Measurements from ENCODE around the gene TANGO2.

Gene TANGO2

DNA sequence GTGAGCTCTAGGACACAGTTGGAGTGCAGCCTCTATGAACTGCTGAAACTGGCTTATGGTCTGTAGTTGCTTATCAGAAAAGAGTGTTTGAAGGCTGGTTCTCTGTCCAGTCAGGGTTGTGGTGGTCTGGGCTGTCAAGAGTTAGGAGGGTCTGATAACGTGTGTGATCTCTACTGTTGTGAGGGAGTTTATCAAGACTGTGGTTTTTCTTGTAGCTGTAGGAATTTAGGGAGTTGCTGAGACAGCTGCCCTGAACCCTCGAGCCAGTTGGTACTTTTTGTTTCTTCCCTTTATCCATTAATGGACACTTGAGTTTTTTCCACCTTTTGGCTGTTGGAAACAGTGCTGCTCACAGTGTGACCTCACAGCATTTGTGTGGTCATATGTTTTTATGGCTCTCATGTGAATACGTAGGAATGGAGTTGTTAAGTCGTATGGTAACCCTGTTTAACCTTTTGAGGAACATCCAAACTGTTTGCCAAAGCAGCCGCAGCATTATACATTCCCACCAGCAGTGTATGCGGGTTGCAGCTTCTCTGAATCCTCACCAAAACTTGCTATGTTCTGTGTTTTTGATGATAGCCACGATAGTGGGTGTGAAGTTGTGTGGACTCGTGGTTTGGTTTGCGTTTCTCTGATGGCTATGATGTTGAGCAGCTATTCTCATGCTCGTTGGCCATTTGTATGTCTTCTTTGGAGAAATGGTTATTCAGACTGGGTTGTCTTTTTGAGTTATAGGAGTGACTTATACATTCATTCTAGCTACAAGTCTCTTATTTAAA, 38.3 kb downstream of the TANGO2 start:
- H3K9me3 ChIP-seq (ENCODE audit: control insufficient read depth, low read length) = no peaks in the 10 kb centered on the region
- no peak overlapping the region for H3K9ac ChIP-seq (ENCODE audit: low read length)
- no peak for DNase-seq (ENCODE audit: low read depth)
- no peaks in the 10 kb centered on the region for H3K4me1 ChIP-seq (ENCODE audit: control insufficient read depth, insufficient read depth, low read length)
- peaks cover 84% of the 10 kb centered on the region for H3K36me3 ChIP-seq (ENCODE audit: control insufficient read depth, insufficient read depth, low read length, severe bottlenecking)
- no peak overlapping the region for H3K4me3 ChIP-seq (ENCODE audit: low read length)
- no peaks in the 10 kb centered on the region for H3K27me3 ChIP-seq (replicated peaks; ENCODE audit: control insufficient read depth, insufficient read depth, low read length)

DNA sequence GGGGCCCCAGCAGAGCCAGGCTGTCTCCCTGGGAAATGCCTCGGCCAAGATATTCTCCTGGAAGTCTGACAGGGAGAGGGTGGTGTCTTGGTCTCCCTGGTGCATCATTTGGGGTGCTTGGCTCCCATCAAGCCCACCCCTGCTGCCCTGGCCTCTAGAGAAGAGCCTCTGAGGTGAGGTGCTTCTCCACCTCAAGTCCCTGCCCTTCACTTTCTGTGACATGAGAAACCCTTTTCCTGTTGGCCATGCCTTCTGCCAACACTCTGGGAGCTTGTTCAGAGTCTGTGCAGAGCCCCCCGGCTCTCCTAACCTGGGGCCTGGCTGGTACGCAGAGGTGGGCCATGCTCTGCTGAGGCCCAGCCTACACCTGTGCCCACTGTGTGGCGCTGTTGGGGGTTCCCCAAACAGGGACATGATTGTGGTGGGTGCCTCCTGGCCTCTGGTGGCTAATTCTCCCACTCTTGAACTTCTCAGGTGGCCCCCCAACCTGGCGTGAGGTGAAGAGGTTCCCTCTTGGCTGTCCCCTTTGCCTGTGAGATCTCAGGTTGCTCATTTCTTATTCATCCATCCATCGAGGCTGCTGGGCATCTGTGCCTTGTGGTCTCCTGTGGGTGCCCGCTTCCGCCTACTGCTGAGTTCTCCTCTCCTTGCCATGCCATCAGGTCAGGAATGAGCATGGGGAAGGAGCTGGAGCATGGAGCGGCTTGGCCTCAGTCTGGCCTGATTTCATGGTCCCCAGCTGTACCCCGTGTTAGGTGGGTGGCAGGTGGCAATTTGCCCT, 40.0 kb downstream of the TANGO2 start:
- Histone ChIP-seq H3K4me3 (ENCODE audit: low read length) (no peak overlapping the region), H3K4me1 (ENCODE audit: control insufficient read depth, insufficient read depth, low read length) (no peaks in the 10 kb centered on the region), H3K36me3 (ENCODE audit: control insufficient read depth, insufficient read depth, low read length, severe bottlenecking) (peaks cover 79% of the 10 kb centered on the region), H3K9ac (ENCODE audit: low read length) (no peak overlapping the region), H3K27me3 (replicated peaks; ENCODE audit: control insufficient read depth, insufficient read depth, low read length) (no peaks in the 10 kb centered on the region), H3K9me3 (ENCODE audit: control insufficient read depth, low read length) (no peaks in the 10 kb centered on the region)
- no peak for DNase-seq (ENCODE audit: low read depth)

DNA sequence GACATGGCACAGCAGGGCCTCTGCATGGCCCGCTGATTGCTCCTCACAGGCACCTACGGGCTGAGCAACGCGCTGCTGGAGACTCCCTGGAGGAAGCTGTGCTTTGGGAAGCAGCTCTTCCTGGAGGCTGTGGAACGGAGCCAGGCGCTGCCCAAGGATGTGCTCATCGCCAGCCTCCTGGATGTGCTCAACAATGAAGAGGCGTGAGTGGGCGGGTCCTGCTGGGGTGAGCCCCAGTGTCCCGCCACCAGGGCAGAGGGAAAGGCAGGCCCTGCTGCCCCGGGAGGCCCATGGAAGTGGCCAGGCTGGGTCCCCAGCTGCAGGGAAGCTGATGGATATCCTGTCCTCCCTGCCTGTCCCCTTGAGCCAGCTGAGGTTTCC, 40.6 kb downstream of the TANGO2 start:
- no peak overlapping the region for H3K9ac ChIP-seq (ENCODE audit: low read length)
- DNase-seq (ENCODE audit: low read depth) = no peak
- H3K4me1 ChIP-seq (ENCODE audit: control insufficient read depth, insufficient read depth, low read length) = no peaks in the 10 kb centered on the region

DNA sequence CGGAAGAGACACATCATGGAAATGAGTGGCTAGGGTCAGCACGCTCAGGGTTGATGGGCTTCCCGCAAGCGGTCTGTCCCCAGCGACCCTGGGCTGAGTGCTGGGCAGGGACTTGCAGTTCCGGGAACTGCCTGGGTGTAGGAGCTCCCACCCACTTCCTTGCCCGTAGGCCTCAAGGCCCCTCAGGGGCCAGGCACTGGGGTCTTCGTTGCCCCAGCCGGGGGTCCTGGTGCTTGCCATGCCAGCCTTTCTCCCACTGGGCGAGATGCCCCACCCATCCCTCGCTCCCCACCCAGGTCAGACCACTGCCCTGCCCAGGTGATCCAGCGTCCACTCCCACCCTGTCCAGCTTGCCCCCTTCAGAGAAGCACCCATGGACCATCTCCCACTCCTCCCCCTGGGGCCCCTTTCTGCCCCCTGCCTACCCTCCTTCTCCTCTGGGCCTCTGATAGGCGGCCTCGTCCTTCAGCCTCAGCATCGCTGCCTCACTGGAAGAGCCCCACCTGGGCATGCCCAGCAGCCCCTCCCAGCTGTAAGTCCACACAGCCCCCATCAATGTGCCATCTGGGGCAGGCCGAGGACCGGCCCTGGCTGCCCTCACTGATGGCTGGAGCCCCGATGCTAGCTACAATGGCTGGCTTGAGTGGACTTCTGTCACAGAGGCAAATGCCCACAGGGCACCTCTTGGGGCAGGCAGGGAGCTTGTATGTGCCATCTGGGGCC, 41.3 kb downstream of the TANGO2 start:
- no peaks in the 10 kb centered on the region for H3K27me3 ChIP-seq (replicated peaks; ENCODE audit: control insufficient read depth, insufficient read depth, low read length)
- no peak for DNase-seq (ENCODE audit: low read depth)
- no peaks in the 10 kb centered on the region for H3K9me3 ChIP-seq (ENCODE audit: control insufficient read depth, low read length)
- H3K4me3 ChIP-seq (ENCODE audit: low read length) = no peak overlapping the region
- no peak overlapping the region for H3K9ac ChIP-seq (ENCODE audit: low read length)
- no peaks in the 10 kb centered on the region for H3K4me1 ChIP-seq (ENCODE audit: control insufficient read depth, insufficient read depth, low read length)
- H3K36me3 ChIP-seq (ENCODE audit: control insufficient read depth, insufficient read depth, low read length, severe bottlenecking) = peaks cover 66% of the 10 kb centered on the region

More for the DNA sequence above, 40.6 kb downstream of the TANGO2 start:
- Histone ChIP-seq H3K36me3 (ENCODE audit: control insufficient read depth, insufficient read depth, low read length, severe bottlenecking) (peaks cover 74% of the 10 kb centered on the region), H3K27me3 (replicated peaks; ENCODE audit: control insufficient read depth, insufficient read depth, low read length) (no peaks in the 10 kb centered on the region), H3K9me3 (ENCODE audit: control insufficient read depth, low read length) (no peaks in the 10 kb centered on the region), H3K4me3 (ENCODE audit: low read length) (no peak overlapping the region)

DNA sequence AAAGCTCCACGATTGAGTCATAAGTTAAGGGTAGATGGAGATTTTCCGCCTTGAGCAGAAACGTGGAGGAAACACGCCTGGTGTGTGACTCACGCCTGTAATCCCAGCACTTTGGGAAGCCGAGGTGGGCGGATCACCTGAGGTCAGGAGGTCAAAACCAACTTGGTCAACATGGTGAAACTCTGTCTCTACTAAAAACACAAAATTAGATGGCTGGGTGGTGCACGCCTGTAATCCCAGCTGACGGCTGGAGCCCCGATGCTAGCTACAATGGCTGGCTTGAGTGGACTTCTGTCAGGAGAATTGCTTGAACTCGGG, 41.8 kb downstream of the TANGO2 start:
- no peak for DNase-seq (ENCODE audit: low read depth)
- H3K27me3 ChIP-seq (replicated peaks; ENCODE audit: control insufficient read depth, insufficient read depth, low read length) = no peaks in the 10 kb centered on the region
- no peaks in the 10 kb centered on the region for H3K4me1 ChIP-seq (ENCODE audit: control insufficient read depth, insufficient read depth, low read length)
- no peak overlapping the region for H3K4me3 ChIP-seq (ENCODE audit: low read length)
- no peak overlapping the region for H3K9ac ChIP-seq (ENCODE audit: low read length)
- H3K36me3 ChIP-seq (ENCODE audit: control insufficient read depth, insufficient read depth, low read length, severe bottlenecking) = peaks cover 62% of the 10 kb centered on the region
- H3K9me3 ChIP-seq (ENCODE audit: control insufficient read depth, low read length) = no peaks in the 10 kb centered on the region

DNA sequence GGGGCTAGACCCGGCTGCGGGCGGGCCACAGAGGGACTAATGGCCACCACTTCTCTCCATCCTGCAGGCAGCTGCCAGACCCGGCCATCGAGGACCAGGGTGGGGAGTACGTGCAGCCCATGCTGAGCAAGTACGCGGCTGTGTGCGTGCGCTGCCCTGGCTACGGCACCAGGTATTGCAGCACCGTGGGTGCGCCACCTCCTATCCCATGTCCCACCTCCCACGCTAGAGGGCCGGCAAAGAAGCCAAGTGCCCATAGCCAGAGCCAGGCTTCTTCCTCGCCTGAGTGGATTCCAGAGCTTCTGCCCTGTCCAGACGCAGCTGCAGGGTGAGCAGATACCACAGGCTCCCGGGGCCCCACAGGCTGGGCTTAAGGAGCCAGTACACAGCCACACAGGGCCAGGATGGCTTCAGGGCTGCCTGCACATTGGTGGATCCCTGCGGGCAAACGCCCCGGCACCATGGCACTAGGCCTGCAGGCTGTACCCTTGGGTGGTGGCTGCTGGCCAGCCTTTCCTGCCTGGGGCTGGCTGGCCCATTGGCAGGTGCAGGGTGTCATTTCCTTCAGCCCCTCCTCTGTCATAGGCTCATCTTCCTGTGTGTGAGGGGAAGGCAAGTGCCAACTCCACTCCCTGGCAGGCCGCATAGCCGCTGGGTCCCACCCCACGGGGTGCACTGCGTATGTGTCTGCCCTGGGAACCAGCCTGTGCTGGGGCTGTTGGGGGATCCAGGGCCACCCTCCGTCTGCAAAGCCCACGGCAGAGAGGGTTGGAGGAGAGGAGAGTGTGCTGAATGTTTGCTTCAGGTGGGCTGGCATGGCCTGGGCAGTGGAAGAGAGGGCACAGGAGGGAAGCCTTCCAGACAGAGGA, 42.6 kb downstream of the TANGO2 start:
- Histone ChIP-seq H3K4me1 (ENCODE audit: control insufficient read depth, insufficient read depth, low read length) (no peaks in the 10 kb centered on the region), H3K27me3 (replicated peaks; ENCODE audit: control insufficient read depth, insufficient read depth, low read length) (no peaks in the 10 kb centered on the region), H3K4me3 (ENCODE audit: low read length) (no peak overlapping the region), H3K9me3 (ENCODE audit: control insufficient read depth, low read length) (no peaks in the 10 kb centered on the region), H3K9ac (ENCODE audit: low read length) (no peak overlapping the region), H3K36me3 (ENCODE audit: control insufficient read depth, insufficient read depth, low read length, severe bottlenecking) (peaks cover 54% of the 10 kb centered on the region)
- DNase-seq (ENCODE audit: low read depth) = no peak

DNA sequence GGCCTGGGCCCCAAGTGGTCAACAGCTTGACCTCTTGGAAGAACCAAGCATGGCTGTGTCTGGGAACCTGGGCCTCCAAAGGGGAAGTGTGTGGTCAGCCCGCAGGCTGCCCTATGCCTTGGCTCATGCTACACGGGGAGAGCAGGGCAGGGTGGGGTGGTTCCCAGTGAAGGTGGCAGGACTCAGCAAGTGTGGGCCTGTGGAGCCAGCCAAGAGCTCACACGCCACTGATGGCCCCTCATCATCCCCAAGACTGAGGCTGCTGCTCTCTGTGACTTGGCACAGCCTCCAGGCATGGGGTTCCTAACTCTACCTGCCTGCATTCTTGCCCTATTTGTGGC, 43.2 kb downstream of the TANGO2 start:
- Histone ChIP-seq H3K9ac (ENCODE audit: low read length) (no peak overlapping the region), H3K36me3 (ENCODE audit: control insufficient read depth, insufficient read depth, low read length, severe bottlenecking) (peaks cover 48% of the 10 kb centered on the region), H3K27me3 (replicated peaks; ENCODE audit: control insufficient read depth, insufficient read depth, low read length) (no peaks in the 10 kb centered on the region), H3K9me3 (ENCODE audit: control insufficient read depth, low read length) (no peaks in the 10 kb centered on the region), H3K4me1 (ENCODE audit: control insufficient read depth, insufficient read depth, low read length) (no peaks in the 10 kb centered on the region), H3K4me3 (ENCODE audit: low read length) (no peak overlapping the region)
- no peak for DNase-seq (ENCODE audit: low read depth)

DNA sequence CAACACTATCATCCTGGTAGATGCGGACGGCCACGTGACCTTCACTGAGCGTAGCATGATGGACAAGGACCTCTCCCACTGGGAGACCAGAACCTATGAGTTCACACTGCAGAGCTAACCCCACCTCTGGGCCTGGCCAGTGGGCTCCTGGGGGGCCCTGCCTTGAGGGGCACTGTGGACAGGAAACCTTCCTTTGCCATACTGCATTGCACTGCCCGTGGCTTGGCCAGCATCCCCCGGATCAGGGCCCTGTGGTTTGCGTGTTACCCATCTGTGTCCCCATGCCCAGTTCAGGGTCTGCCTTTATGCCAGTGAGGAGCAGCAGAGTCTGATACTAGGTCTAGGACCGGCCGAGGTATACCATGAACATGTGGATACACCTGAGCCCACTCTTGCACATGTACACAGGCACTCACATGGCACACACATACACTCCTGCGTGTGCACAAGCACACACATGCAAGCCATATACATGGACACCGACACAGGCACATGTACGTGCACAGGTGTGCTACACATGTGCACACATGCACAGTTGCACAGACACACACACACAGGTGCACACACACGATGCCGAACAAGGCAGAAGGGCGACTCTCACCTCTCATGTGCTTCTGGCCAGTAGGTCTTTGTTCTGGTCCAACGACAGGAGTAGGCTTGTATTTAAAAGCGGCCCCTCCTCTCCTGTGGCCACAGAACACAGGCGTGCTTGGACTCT, 43.8 kb downstream of the TANGO2 start:
- no peaks in the 10 kb centered on the region for H3K27me3 ChIP-seq (replicated peaks; ENCODE audit: control insufficient read depth, insufficient read depth, low read length)
- no peaks in the 10 kb centered on the region for H3K9me3 ChIP-seq (ENCODE audit: control insufficient read depth, low read length)
- no peak overlapping the region for H3K4me3 ChIP-seq (ENCODE audit: low read length)
- H3K36me3 ChIP-seq (ENCODE audit: control insufficient read depth, insufficient read depth, low read length, severe bottlenecking) = peaks cover 44% of the 10 kb centered on the region
- H3K4me1 ChIP-seq (ENCODE audit: control insufficient read depth, insufficient read depth, low read length) = no peaks in the 10 kb centered on the region
- DNase-seq (ENCODE audit: low read depth) = no peak
- no peak overlapping the region for H3K9ac ChIP-seq (ENCODE audit: low read length)

DNA sequence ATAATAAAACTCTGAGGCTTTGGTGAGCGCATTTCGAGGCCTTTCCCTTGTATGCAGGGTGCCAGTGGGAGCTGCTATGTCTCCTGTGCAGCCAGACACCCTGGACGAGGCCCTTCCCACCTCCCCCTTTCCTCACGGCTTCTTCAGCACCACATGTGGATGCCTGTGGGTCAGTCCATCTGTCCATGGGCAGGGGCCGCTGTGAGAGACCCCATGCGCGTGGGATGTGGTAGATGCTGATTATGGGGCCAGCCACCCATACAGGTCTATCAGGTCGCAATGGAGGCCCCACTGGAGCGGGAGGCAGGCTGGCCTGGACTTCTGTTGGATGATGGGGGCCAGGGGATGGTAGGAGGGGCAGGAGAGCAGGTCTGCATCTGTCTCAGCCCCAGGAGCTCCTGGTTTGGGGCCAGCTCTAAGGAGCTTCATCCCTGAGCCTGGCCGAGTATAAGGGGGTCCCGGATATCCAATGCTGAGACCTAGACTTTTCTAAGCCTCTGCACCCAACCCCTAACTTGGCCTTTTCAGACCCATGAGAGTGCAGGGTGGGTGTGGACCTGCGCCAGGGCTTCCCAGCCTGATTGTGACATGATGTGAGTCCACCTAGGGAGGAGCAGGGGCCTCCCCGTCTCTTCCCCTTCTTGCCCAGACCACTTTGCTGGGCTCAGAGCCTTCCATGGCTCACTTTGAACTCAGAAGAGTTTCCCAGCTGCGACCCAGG, 45.1 kb downstream of the TANGO2 start:
- no peak for DNase-seq (ENCODE audit: low read depth)
- Histone ChIP-seq H3K9me3 (ENCODE audit: control insufficient read depth, low read length) (no peaks in the 10 kb centered on the region), H3K9ac (ENCODE audit: low read length) (no peak overlapping the region), H3K27me3 (replicated peaks; ENCODE audit: control insufficient read depth, insufficient read depth, low read length) (no peaks in the 10 kb centered on the region), H3K36me3 (ENCODE audit: control insufficient read depth, insufficient read depth, low read length, severe bottlenecking) (peaks cover 36% of the 10 kb centered on the region), H3K4me3 (ENCODE audit: low read length) (no peak overlapping the region), H3K4me1 (ENCODE audit: control insufficient read depth, insufficient read depth, low read length) (no peaks in the 10 kb centered on the region)

Measured in adipocyte (in vitro differentiated cells).